Fibroblast of mammary gland (primary cell): ENCODE results near the gene SLCO1B3.

Experiments
- DNase-seq: peaks from one replicate; pipeline ENCODE4 v3.0.0-alpha.2; 2010; ENCODE audit warnings: low read depth
- H3K4me3 ChIP-seq: 2 replicates; pipeline ENCODE4 v1.5.1; 2011; ENCODE audit warnings: low read depth, mild to moderate bottlenecking, low read length, moderate library complexity; ENCODE audit not compliant: control insufficient read depth
- CTCF ChIP-seq: conservative IDR thresholded peaks from 2 replicates; pipeline ENCODE4 v1.5.1; 2011; ENCODE audit warnings: low read depth, low read length, inconsistent platforms; ENCODE audit not compliant: control insufficient read depth, insufficient read depth

Gene SLCO1B3

GRCh38 chr12:20868277-20868676 is 57.8 kb downstream of the SLCO1B3 start:
- no peak for TF ChIP-seq CTCF
- no peak for DNase-seq

DNA sequence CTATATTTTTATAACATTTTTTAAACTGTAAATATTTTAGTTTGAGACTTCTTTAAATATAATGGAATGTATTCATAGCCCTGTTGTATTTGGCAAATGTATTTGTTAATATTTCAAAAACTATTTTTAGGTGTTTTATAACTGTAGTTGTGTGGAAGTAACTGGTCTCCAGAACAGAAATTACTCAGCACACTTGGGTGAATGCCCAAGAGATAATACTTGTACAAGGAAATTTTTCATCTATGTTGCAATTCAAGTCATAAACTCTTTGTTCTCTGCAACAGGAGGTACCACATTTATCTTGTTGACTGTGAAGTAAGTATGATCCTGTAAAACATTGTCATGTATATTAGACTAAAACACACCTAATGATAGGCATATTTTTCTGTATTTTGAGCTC is 72.8 kb downstream of the SLCO1B3 start:
- TF ChIP-seq CTCF = no peak
- DNase-seq = peak; percentile 2
- no peak overlapping the region for H3K4me3 ChIP-seq

More at GRCh38 chr12:20868277-20868676, 57.8 kb downstream of the SLCO1B3 start:
- no peak overlapping the region for H3K4me3 ChIP-seq

- no peak for DNase-seq
- no peak for TF ChIP-seq CTCF
- no peak overlapping the region for H3K4me3 ChIP-seq
These were observed 74.6 kb downstream of the SLCO1B3 start for GRCh38 chr12:20885116-20885515.

DNA sequence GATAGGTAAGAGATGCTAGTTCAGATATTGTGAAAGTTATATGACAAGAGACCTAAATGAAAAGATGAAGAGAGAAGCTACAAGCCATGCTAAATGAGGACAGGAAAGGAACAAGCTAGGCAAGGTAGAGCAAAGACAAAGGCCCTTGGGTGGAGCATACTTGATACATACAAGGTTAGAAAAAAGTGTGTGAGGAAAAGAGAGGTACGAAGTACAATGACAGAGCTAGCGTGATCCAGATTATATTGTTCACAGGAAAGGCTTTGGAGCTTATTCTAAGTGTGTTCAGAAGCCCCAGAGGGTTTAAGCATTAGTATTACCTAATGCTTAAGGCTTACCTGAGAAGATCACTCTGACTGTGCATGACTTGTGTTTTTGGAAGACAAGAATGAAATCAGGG is 75.0 kb downstream of the SLCO1B3 start:
- no peak overlapping the region for H3K4me3 ChIP-seq
- no peak for DNase-seq
- TF ChIP-seq CTCF = no peak

DNA sequence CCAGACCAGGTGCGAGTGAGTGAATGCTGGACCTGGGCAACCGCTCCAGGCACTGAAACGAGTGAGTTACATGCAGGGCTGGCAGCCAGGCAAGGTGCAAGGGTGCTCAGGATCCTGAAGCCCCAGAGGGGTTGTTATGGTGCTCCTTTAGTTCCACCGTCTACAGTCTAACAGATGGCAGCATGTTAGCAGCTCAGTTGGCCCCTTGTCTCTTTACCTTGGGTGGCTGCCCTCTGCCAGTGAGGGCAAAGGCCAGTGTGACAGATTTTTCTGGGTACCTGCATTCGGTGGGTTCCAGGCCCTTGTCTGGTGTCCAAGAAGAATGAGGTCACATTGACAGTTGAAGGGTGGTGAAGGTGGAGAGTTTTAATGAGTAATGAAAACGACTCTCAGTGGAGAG is 106.8 kb downstream of the SLCO1B3 start:
- no peak for TF ChIP-seq CTCF
- DNase-seq = no peak
- H3K4me3 ChIP-seq = no peak overlapping the region

DNA sequence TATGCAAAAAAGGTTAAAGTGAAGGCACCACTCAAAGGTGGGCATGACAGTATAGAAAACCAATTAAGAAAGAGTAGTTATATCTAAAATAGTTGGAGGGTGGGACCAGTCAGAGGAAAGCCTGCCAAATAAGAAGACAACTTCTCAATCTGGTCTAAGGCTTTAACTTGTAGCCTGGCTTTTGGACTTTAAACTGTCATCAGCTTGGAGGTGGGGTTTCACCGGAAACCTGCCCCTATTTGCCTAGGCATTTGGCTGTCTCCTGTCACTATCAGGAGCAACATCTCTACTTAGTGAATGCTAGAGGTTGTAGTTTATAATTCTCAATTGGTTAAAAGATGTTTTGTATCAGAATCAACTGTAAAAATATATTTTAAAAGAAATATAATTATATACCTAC is 107.3 kb downstream of the SLCO1B3 start:
- H3K4me3 ChIP-seq = no peak overlapping the region
- TF ChIP-seq CTCF = no peak
- DNase-seq = no peak

DNA sequence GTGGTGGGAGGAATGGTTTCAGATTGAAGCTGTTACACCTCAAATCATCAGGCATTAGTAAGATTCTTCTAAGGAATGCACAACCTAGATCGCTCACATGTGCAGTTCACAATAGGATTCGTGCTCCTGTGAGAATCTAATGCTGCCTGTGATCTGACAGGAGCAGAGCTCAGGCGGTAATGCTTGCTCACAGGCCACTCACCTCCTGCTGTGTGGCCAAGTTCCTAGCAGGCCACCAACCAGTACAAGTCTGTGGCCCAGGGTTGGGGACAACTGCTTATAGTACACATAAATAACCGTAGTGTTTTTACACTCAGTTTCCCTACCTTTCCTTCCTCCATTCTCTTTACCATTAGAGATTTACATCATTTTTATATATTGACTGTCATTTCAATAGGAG is 121.4 kb downstream of the SLCO1B3 start:
- no peak for DNase-seq
- no peak for TF ChIP-seq CTCF
- no peak overlapping the region for H3K4me3 ChIP-seq
